WTC11 (cell line): ENCODE measurements around the gene PLXDC2. TPM values are rescaled to one million over a fixed set of nuclear protein-coding genes. Genes with fewer than 3 reads are reported as not detected.

Source experiments
- ATAC-seq: fragments of 200-7000 bp; cut with Tn5 transposase; 2 replicates; pipeline ENCODE4 v1.10.0; 2021; ENCODE audit warnings: mild to moderate bottlenecking, moderate library complexity
- CTCF ChIA-PET: fragments of 300-600 bp; sonication (Branson Sonifier 250); formaldehyde crosslinking; loops from one replicate; lab custom pipeline; 2021; ENCODE audit warnings: antibody characterized with exemption; lab: Charles Lee
- POLR2A ChIA-PET: fragments of 350-600 bp; sonication (Branson Sonifier 250); formaldehyde crosslinking; loops from one replicate; lab custom pipeline; 2021; ENCODE audit warnings: antibody characterized with exemption; lab: Charles Lee
- DNase-seq: peaks from one replicate; pipeline ENCODE4 v3.0.0; 2021; ENCODE audit warnings: low spot score
- H3K27ac Mint-ChIP-seq: 2 replicates; pipeline ENCODE4 v1.8.0; 2021; ENCODE audit warnings: mixed read lengths
- H3K27me3 Mint-ChIP-seq: 2 replicates; pipeline ENCODE4 v1.8.0; 2021; ENCODE audit warnings: low read depth, mild to moderate bottlenecking, moderate library complexity, mixed read lengths
- H3K36me3 Mint-ChIP-seq: 2 replicates; pipeline ENCODE4 v1.8.0; 2021; ENCODE audit warnings: mixed read lengths
- H3K4me1 Mint-ChIP-seq: 2 replicates; pipeline ENCODE4 v1.8.0; 2022; ENCODE audit warnings: mixed read lengths
- H3K4me3 Mint-ChIP-seq: 2 replicates; pipeline ENCODE4 v1.8.0; 2021; ENCODE audit warnings: mild to moderate bottlenecking, moderate library complexity, mixed read lengths
- H3K9me3 Mint-ChIP-seq: 2 replicates; pipeline ENCODE4 v1.8.0; 2021; ENCODE audit warnings: mixed read lengths
- CTCF ChIP-seq: fragments of 200-600 bp; IDR thresholded peaks from 2 replicates; pipeline ENCODE4 v1.8.0; 2022; ENCODE audit warnings: antibody characterized with exemption
- ETV6 ChIP-seq: sonication (generic); formaldehyde crosslinking; IDR thresholded peaks from 2 replicates; pipeline ENCODE4 v1.8.1; 2022; ENCODE audit warnings: mild to moderate bottlenecking, missing genetic modification reagents
- FOXK1 ChIP-seq: sonication (generic); formaldehyde crosslinking; IDR thresholded peaks from 2 replicates; pipeline ENCODE4 v1.8.0; 2022; ENCODE audit warnings: mild to moderate bottlenecking, moderate library complexity, missing genetic modification reagents
- FOXP4 ChIP-seq: sonication (generic); formaldehyde crosslinking; IDR thresholded peaks from 2 replicates; pipeline ENCODE4 v1.8.0; 2022; ENCODE audit warnings: mild to moderate bottlenecking, missing genetic modification reagents
- GRHL2 ChIP-seq: fragments of 250-450 bp; sonication (Bioruptor Pico); IDR thresholded peaks from 2 replicates; pipeline ENCODE4 v1.8.0; 2022; ENCODE audit warnings: mild to moderate bottlenecking, moderate library complexity; ENCODE audit not compliant: insufficient replicate concordance, severe bottlenecking
- IRF2 ChIP-seq: sonication (generic); formaldehyde crosslinking; IDR thresholded peaks from 2 replicates; pipeline ENCODE4 v1.8.0; 2022; ENCODE audit warnings: low read depth, missing genetic modification reagents, borderline replicate concordance
- JAZF1 ChIP-seq: fragments of 250-450 bp; sonication (Bioruptor Pico); IDR thresholded peaks from 2 replicates; pipeline ENCODE4 v1.9.0; 2021; ENCODE audit warnings: moderate library complexity, mild to moderate bottlenecking, inconsistent platforms
- MXD4 ChIP-seq: fragments of 250-450 bp; sonication (Bioruptor Pico); IDR thresholded peaks from 2 replicates; pipeline ENCODE4 v1.8.0; 2021; ENCODE audit warnings: mild to moderate bottlenecking, moderate library complexity, borderline replicate concordance
- NFE2L1 ChIP-seq: sonication (generic); formaldehyde crosslinking; IDR thresholded peaks from 2 replicates; pipeline ENCODE4 v1.8.1; 2023; ENCODE audit warnings: missing genetic modification reagents
- RELA ChIP-seq: sonication (generic); formaldehyde crosslinking; IDR thresholded peaks from 2 replicates; pipeline ENCODE4 v1.8.1; 2022; ENCODE audit warnings: missing genetic modification reagents, mild to moderate bottlenecking, borderline replicate concordance
- TEAD1 ChIP-seq: sonication (generic); formaldehyde crosslinking; IDR thresholded peaks from 2 replicates; pipeline ENCODE4 v1.8.0; 2022; ENCODE audit warnings: mild to moderate bottlenecking, missing genetic modification reagents
- TP53 ChIP-seq: sonication (generic); formaldehyde crosslinking; IDR thresholded peaks from 2 replicates; pipeline ENCODE4 v1.8.1; 2023; ENCODE audit warnings: mild to moderate bottlenecking, missing genetic modification reagents
- ZNF425 ChIP-seq: fragments of 250-450 bp; sonication (Bioruptor Pico); conservative IDR thresholded peaks from 2 replicates; pipeline ENCODE4 v1.9.0; 2021; ENCODE audit warnings: mild to moderate bottlenecking
- total RNA-seq: library from RNA; stranded (reverse); gene quantifications from 3 replicates; pipeline ENCODE4 v1.2.3, GENCODE V29; 2021
- TF ChIP-seq, protein P1 (sequence below): sonication (generic); formaldehyde crosslinking; IDR thresholded peaks from 2 replicates; pipeline ENCODE4 v1.8.1; 2023; ENCODE audit warnings: mild to moderate bottlenecking, missing genetic modification reagents, moderate library complexity
- TF ChIP-seq, protein P2 (sequence below): fragments of 250-450 bp; sonication (Bioruptor Pico); IDR thresholded peaks from 2 replicates; pipeline ENCODE4 v1.9.0; 2021; ENCODE audit warnings: mild to moderate bottlenecking
- TF ChIP-seq, protein P3 (sequence below): sonication (generic); formaldehyde crosslinking; IDR thresholded peaks from 2 replicates; pipeline ENCODE4 v1.8.1; 2022; ENCODE audit warnings: mild to moderate bottlenecking, missing genetic modification reagents, moderate library complexity, borderline replicate concordance
- TF ChIP-seq, protein P4 (sequence below): fragments of 250-450 bp; sonication (Bioruptor Pico); IDR thresholded peaks from 2 replicates; pipeline ENCODE4 v2.1.2; 2022; ENCODE audit warnings: mild to moderate bottlenecking, moderate library complexity

Gene PLXDC2
- total RNA-seq, 1 experiment from 2014 or later: 31.7 TPM

DNA sequence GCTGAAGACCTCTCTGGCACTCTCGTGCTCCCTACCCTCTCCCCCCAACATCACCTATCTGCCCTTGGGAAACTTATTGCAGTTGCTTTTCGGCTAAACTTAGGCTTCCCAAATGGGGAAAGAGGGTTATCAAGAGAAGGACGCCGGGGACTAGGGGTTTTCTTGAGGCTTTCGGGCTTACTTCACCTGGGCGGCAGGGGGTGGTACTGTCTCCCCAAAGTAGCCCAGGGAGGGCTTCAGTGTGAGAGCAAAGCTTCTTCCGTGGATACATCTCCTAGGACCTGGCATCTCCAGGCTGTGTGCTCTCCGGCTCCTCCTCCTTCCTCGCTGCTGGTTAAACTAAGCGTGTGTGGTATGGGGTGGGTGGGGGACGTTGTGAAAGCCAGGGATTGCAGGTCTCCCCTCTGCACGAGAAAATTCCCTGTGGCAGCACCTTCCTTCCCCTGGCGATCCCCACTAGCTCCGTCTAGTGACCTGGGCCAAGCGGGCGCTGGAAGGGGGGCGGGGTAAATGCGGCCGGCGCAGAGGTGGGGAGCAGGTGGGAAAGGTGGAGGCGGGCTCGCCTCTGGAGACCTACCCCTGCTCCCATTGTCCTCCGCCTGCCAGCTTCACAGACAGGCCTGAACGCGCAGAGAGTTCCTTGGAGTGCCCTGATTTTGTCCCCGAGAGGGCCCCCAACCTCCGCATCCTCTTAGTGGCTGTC is 1.1 kb downstream of the PLXDC2 start (continued):
- TF ChIP-seq ETV6 (CRISPR knock-in tag) (peak; percentile 20; the same call in 1 of the 2 replicates), GRHL2 (CRISPR knock-in tag) (no peak)
- TF ChIP-seq, protein P1, sequence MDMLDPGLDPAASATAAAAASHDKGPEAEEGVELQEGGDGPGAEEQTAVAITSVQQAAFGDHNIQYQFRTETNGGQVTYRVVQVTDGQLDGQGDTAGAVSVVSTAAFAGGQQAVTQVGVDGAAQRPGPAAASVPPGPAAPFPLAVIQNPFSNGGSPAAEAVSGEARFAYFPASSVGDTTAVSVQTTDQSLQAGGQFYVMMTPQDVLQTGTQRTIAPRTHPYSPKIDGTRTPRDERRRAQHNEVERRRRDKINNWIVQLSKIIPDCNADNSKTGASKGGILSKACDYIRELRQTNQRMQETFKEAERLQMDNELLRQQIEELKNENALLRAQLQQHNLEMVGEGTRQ (CRISPR knock-in tag): no peak
- TF ChIP-seq, all 79 proteins: peak for 8

DNA sequence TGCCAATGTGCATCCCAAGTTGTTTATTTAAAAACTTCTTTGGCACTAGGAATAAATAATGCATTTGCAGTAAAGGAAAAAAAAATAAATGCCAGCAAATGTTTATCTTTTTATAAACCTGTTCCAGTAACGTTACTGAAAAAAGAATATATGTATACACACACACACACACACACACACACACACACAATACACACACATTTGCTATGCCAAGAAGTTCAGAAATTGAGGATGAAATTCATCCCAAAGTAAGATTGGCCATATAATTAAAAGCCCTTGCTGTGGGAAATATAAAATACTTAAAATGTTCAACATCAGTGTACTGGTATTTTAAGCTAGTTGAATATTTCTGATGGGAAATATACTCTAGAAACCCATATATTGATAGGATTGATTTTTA is 2.6 kb downstream of the PLXDC2 start:
- ChIA-PET CTCF (interaction anchor here (0.5 to 1.0 kb wide), 7 partner anchors 9 to 950 kb away, joined by 3 to 4 read pairs (median 3); no protein-coding TSS in a partner anchor), POLR2A (no interaction called here)

More for the DNA sequence above, 2.6 kb downstream of the PLXDC2 start:
- Mint-ChIP-seq H3K27me3 (no peaks in the 10 kb centered on the region; the same call in 1 of the 2 replicates), H3K27ac (no peak overlapping the region), H3K4me1 (peaks cover 36% of the 10 kb centered on the region), H3K4me3 (peak overlapping the region; percentile 95), H3K9me3 (no peaks in the 10 kb centered on the region), H3K36me3 (peaks cover 14% of the 10 kb centered on the region)
- DNase-seq (no peak), ATAC-seq (no peak)
- TF ChIP-seq IRF2 (CRISPR knock-in tag): no peak
- no peak for TF ChIP-seq MXD4 (CRISPR knock-in tag)
- TF ChIP-seq RELA (CRISPR knock-in tag): no peak
- TF ChIP-seq, protein P2, sequence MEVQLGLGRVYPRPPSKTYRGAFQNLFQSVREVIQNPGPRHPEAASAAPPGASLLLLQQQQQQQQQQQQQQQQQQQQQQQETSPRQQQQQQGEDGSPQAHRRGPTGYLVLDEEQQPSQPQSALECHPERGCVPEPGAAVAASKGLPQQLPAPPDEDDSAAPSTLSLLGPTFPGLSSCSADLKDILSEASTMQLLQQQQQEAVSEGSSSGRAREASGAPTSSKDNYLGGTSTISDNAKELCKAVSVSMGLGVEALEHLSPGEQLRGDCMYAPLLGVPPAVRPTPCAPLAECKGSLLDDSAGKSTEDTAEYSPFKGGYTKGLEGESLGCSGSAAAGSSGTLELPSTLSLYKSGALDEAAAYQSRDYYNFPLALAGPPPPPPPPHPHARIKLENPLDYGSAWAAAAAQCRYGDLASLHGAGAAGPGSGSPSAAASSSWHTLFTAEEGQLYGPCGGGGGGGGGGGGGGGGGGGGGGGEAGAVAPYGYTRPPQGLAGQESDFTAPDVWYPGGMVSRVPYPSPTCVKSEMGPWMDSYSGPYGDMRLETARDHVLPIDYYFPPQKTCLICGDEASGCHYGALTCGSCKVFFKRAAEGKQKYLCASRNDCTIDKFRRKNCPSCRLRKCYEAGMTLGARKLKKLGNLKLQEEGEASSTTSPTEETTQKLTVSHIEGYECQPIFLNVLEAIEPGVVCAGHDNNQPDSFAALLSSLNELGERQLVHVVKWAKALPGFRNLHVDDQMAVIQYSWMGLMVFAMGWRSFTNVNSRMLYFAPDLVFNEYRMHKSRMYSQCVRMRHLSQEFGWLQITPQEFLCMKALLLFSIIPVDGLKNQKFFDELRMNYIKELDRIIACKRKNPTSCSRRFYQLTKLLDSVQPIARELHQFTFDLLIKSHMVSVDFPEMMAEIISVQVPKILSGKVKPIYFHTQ: no peak
- no peak for TF ChIP-seq JAZF1
- no peak for TF ChIP-seq CTCF
- TF ChIP-seq TP53: no peak
- no peak for TF ChIP-seq FOXP4 (CRISPR knock-in tag)
- no peak for TF ChIP-seq NFE2L1 (CRISPR knock-in tag)
- TF ChIP-seq ZNF425 (CRISPR knock-in tag): no peak
- TF ChIP-seq FOXK1: no peak
- TF ChIP-seq, protein P3, sequence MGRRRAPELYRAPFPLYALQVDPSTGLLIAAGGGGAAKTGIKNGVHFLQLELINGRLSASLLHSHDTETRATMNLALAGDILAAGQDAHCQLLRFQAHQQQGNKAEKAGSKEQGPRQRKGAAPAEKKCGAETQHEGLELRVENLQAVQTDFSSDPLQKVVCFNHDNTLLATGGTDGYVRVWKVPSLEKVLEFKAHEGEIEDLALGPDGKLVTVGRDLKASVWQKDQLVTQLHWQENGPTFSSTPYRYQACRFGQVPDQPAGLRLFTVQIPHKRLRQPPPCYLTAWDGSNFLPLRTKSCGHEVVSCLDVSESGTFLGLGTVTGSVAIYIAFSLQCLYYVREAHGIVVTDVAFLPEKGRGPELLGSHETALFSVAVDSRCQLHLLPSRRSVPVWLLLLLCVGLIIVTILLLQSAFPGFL (CRISPR knock-in tag): no peak
- no peak for TF ChIP-seq TEAD1 (CRISPR knock-in tag)
- TF ChIP-seq, protein P4, sequence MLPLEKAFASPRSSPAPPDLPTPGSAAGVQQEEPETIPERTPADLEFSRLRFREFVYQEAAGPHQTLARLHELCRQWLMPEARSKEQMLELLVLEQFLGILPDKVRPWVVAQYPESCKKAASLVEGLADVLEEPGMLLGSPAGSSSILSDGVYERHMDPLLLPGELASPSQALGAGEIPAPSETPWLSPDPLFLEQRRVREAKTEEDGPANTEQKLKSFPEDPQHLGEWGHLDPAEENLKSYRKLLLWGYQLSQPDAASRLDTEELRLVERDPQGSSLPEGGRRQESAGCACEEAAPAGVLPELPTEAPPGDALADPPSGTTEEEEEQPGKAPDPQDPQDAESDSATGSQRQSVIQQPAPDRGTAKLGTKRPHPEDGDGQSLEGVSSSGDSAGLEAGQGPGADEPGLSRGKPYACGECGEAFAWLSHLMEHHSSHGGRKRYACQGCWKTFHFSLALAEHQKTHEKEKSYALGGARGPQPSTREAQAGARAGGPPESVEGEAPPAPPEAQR (CRISPR knock-in tag): no peak
